COLO668 (cell line): ENCODE measurements around the gene MICAL3.

Source experiments
- DNase-seq: peaks from one replicate; lab custom pipeline; 2025; ENCODE audit not compliant: unreplicated experiment; lab: John Stamatoyannopoulos, UW

The MICAL3 gene

DNA sequence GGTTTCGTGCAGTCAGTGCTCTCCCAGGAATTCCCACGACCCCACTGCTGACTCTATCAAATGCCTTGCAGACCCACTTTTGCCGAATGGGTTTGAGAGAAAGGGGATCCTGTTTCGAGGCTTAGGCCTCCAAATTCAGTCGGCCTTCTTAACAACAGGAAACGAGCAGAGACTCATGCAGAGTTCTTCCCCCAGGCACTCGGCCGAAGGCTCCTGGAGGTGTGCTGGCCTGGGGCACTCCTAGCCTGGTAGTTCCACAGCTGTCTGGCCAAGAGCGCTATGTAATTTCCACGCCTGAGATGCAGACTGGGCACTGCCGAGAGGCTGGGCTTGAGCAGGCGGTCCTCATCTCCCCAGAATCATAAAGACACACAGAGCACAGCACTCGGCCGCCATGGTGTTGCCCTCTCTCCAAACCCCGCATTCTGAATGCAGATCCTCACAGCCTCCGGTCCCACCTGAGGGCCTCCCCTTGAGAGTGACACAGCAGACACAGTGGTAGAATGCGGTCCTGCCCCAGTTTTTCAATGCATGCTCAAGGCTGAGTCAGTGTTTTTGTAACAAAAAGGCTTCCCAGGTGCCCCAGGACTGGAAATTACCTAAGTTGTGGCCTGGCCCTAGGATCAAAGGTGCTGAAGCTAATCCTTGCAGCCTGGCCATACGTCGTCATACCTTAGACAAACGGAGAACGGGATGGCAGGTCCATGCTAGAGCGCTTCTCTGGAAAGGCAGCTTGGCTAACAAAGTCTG lies 219.9 kb downstream of the MICAL3 start:
- DNase-seq = no peak

DNA sequence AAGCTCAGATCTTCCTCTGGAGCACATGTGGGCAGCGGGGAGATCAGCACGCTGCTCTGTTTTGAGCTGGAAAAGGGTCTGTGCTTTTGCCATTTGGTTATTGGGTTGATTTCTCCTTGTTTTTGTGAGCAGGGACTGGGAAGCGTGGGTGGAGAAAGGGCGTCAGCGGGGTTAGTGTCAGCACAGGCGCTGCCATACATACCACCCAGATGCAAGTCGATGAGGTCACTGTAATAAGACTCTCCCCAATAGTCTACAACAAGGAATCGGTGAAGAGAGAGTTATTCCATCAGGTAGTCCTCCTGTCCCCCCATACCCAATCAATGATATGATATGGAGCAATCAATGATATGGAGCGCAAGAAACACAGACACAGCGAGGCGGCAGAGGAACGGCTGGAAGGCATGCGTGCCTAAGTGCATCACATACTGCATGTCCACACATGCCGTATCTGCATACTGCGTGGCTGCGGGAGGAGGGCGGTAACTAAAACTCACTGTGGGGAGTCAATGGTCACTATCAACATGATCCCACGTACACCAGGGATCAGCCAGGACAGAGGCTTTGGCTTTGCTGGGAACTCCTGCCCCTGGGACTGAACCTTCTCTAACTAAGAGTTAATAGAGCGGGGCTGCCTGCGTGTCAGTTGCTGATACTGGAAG lies 220.6 kb downstream of the MICAL3 start:
- DNase-seq = no peak

DNA sequence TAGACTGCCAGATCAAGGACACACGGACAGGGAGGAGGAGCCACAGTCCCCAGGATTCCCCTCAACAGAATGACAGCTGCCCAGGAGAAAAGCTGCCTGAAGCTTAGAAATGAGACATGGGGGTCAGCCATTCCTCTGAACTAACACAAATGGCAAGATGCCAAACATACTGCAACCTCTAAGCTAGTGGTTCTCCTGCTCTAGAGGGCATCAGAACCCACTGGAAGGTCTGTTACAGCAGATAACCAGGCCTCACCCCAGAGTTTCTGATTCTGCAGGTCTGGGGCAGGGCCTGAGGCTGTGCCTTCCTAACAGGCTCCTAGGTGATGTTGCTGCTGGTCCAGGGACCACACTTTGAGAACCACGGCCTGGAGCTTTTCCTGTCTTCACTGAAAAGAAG lies 221.5 kb downstream of the MICAL3 start:
- no peak for DNase-seq

DNA sequence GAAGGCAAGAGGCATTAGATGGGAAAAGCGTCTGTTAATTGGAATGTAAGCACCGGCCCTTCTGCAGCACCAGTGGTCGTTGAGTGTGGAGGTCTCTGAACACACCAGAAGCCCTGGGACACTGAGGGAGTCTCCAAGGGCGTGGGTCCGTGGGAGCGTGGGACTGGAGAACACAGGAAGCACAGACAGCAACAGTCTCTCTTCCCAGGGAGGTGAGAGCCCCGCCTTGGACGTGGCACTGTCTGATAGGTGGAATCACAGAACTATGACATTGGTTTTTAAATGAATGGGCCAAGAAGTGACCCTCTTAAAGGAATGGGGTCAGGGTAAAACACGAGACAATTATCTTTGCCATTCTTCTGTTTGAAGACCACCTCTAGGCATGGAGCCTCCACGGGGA lies 221.9 kb downstream of the MICAL3 start:
- no peak for DNase-seq

DNA sequence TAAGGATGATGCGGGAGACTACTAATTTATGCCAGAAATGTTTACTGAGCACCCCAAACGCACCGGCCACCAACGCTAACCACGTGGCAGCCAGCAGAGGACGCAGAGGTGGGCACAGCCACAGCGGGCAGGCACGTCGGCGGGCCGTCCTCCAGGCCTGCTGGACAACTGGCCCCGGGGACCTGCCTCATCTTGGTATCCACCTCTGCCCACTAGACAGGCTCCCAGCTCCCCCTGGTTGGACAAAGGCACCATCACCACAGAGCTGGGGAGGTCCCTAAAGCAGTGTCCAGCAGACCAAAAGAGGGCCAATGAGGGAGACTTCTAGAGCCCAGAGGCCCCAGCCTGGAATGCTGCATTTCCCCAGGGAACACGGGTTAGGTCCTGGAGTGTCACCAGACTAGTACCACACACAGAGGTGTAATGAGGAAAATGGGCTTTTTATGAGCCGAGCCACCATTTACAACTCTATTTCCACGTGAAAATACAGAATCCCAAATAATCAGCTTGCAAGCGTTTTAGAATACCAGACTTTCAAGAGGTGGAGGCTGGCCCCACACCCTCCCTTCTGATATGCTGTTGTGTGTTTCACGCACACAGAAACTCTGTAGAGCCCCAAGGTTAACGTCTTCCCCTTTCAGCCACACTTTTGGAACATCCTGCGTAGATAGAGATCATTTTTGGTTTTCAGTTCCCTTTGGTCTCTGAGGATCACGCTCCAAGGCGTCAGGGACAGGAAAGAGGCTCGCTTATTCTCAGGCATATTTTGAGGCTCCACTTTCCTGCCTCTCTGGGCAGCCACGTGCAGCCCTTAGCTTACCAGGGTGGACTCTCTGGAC lies 226.4 kb downstream of the MICAL3 start:
- no peak for DNase-seq

DNA sequence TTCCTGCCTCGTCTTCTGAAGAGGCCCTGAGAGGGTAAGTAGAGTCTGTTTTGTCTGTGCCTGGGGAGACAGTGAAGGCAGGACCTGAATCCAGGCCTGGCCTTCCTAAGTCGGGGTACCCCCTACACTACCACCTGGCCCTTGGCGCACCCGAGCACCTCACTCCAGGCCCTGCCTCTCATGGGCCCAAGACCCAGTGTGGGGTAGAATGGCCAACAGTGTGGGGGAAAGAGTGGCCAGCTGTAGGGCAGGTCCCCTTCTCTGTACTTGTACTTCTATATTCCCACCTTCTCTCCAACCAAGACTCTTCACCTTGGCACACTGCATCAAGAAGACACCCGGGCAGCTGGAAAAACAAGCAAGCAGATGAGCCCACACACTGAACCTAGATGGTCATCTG lies 227.7 kb downstream of the MICAL3 start:
- DNase-seq = no peak

DNA sequence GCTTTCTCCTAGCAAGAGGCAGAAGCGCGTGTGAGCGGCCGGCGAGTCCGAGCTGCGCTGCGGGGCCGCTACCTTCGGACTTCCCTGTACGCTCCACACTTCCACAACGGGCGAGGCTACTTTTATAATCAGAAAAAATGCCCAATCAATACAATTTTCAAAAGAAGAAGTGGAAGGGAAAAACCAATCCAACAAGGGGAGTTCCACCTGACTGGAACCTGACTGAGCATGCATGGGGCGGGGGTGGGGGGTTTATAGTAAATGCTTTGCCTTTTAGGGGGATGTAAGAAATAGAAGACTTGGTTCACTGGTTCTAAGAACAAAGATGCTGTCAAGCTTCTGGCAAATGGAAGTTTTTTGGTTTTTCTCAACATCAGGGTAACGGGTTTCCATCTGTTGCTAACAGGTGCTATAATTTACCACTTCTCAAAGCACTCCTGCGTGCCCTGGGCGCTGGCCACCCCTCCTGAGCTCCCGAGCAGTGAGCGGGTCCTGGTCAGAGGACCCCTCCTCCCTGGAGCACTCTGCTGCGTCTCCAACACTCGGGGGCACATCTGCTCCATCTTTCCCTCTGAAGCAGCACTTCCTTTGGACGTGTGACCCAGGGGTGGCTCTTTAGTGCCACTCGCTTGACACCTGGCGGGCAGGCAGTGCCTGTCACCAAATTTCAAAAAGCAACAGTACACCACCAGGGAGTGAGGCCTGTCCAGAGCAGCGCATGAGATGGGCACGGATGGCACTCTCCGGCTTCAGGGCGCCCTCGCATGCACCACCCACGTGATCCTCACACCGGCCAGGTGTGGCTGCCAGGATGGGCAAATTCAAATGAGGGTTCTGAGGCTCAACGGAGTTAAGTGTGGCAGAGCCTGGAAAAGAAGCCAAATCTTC lies 228.5 kb downstream of the MICAL3 start:
- DNase-seq = no peak

DNA sequence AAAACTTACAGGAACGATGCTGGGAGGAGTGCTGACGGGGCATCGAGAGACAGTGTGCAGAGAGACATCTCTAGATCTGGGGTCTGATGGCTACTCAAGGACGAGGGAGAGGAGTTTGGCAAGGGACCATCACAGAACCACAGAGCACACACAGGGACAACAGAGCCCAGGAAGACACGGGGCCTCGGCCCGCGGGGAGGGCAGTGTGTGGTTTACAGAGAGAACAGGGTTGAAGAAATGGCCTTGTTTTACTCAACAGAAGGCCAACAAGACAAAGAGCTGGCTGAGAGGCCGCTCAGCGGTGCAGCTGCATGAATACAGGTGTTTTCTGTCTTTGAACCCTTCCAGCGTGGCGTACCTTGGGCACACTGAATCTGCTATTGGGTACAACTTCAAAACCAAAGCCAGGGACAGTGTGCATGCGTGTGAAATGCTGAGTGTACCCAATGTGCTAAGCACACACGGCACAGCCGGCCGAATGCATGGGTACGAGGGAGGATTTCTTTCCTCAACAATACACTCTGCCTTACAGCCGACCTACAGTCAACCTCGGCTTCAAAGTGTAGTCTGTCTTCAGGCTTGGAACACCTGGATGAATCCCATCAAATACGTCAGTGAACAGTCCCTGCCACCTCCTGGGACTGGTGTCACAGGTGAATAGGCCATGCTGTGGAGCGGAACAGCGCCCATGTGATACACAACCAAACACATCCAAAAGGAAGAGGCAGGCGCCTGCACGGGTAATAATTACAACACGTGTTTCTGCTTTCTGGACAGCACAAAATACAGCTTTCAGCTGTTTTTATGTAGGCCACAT lies 229.4 kb downstream of the MICAL3 start:
- DNase-seq = no peak

DNA sequence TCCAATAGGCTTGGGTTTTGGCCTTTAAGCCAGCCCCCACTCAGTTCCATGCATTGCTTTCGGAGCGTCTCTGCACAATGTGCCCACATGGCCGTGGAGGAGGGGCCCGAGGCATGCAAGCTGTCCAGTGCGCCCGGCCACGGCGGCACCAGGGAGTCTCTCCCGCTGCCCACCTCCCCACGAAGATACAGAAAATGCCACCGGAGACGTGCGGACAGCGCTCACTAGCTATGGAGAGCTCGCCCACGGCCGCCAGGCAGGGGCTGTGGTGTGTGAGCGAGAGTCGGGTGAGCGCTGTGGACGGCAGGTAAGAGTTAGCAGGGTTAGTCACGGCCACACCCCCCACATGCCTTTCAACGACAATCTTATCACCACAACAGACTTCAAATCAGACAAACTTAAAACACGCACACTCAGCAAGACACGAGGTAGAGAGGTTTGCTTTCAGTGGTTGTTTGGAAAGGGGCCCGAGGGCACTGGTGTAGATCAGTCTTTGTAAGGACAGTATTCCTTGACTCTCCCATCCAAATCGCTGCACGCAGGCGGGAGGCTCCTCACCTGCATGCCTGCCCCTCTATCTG lies 231.4 kb downstream of the MICAL3 start:
- no peak for DNase-seq

DNA sequence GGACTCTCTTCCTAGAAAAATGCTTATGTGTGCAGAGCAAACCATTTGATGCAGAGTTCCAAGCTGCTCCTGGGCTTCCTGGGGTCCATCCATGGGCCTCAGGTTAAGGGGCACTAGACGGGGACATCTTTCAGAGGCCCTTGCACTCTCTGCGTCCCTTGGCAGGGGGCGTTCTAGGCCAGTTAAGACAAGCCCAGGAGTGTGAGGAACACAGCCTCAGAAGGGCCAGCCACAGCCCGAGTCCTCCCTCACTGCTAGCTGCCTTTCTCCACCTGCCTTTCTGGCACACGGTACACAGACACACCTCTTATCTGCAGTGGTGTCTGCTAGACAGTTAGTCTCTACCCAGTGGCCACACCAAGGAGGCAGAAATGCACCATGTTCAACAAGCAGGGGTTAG lies 232.1 kb downstream of the MICAL3 start:
- peak; percentile 12 for DNase-seq

DNA sequence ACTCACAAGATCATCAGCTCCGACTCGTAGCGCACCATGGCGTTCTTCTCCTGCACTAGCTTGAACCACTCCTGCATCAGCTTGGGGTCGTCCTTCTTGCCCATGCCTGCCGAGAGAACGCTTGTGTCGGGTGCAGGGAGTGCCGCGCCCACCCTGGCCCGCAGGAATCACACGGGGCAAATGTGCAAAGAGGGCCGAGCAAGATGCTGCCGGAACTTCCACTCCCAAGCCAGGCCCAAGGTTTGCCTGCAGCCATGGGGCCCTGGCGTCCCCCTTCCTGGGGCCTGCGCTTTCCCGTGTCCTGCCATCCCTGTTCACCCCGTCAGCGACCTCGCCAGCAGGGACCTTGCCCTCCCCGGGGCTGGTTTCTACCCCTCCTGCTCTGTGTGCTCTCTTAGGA lies 233.2 kb downstream of the MICAL3 start:
- DNase-seq = no peak

DNA sequence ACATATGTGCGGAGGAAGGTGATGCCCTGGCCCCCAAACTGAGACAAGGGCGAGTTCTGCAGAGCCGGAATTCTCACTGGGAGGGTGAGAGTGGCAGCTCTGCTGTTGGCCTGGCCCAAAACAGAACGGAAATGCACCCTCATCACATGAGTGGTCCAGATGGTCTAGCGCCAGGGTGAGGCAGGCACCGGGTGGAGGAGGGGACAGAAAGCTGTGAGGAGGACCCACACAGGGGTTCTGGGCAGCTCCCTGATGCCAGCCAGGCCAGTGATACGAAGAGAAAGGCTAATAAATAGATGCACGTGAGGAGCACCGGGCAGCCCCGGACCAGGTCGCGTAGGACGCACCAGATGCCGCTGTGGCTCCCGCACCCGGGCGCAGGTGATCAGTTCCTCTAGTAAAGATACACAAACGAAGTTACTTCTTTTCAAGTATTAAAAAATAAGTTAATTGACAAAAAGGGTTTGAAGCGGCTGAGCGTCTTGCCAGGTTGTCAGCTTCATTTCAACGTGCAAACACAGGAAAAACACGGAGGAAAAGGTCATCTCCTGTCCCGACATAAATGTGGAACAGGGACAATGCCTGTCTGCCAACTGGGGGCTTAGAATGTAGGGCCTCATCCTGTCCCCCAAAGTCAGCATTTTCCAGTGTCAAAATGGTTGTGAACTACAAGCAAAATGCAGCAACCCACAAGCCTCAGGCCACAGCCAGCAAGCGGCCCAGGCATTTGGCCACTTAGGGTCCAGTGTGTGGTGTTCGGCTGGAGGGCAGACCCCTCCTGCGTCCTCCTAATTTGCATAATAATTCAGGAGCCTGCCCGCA lies 234.8 kb downstream of the MICAL3 start:
- DNase-seq = no peak

DNA sequence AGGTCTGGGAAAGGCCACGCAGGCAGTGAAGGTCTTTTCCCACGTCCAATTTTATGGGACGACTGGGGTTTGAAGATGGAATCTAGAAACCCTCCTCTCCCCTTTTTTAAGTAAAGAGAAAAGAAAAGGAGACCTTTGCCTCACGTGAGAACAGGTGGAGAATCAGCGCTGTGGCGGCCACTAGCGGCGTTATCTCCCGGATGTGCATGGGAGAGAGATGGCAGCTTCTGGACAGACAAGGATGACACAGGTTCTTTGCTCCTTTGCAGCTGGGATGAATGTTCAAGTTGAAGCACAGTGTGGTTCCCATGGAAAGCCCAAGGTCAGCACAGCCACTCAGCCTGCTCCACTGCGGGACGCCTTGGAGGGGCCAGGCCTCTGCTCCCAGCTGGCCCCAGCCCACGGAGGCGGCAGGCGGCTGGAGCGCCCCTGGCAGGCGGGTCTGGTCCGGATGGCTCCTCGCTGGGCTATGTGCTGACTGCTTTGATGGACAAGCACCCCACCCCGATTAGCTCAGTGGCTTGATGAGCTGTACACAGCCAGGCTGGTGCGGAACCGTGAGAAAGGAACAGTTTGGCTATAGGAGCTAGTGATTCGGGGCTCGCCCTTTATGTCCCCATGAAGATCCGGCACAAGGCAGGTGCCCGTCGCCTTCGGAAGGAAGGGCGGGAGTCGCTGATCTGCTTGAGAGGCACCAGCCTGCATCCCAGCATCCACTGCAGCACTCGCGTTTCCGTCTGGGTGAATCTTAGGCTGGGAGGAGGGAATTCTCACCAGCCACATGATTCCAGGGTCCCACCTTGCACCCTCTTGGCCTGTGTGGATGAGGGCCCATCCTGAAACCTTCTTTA lies 235.6 kb downstream of the MICAL3 start:
- DNase-seq = no peak

DNA sequence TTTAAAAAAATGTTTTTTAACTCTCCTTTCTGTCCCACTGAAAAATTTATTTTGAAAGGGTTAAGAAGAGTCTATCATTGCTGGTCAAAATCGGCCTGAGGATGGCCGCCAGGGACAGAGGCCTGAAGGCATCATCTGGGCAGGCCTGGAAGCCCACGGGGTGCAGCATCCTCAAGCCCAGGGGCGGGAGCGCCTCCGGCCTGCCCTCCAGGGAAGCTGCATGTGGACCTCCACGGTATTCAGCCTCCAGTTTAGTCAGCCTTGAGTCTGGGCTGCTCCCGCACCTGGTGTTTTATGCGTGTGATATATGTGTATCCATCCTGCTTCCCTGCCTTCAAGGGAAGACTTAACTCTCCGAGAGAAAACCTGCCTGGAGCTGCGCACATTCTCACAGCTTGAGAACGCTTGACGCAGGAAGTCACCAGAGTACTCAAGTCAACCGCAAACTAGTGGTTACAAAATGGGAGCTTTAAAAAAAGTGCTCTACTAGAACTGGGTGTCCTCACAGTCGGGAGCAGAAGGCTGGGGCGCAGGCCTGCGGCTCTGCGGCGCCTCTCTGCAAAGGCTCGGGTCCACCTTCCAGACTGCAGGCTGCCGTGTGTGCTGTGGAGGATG lies 236.5 kb downstream of the MICAL3 start:
- no peak for DNase-seq

DNA sequence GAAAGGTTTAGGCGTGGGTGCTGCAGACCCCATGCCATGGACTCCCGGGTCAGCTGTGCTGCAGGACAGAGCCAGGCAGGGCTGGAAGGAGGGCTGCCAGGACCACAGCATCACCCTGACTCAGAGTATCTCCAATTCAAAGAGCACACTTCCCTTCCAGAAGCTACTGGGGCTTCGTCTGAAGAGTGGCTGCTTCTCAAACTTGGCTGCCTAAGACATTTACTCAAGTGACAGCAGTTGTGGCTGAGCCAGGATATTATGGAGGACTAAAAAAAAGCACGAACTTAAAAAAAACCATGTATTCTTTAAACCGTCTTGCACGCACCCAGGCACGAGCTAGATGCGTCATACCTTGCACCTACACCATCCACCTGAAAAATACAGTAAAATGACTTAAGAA lies 237.1 kb downstream of the MICAL3 start:
- no peak for DNase-seq

DNA sequence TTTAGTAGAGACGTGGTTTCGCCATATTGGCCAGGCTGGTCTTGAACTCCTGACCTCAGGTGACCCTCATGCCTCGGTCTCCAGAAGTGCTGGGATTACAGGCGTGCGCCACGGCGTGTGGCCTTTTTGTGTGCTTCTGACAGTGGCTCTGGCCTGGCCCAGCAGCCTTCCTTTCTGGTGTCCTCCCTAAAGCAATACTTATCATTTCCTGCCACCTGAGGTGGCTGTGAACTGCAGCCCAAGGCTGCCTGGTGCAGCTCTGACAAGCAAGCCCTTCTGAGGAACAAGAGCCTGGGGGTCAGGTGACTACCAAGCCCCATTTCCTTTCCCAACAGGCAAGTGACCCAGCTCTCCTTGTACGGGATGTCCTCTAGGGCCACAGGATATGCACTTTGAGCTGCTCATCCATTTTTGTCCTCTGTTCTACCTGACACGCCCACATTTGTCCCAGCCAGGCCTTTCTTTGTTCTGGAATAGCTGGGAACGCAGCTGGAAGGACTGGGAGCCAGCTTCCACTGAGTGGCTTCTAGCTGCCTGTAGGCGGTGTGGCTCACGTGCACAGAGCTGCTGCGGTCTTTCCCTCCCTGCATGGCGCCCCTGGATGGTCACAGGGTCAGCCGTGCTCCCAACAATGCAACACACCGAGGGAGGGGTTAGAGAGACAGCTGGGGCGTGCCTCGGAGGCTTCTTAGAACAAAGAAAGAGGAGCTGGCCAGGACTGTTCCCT lies 237.8 kb downstream of the MICAL3 start:
- DNase-seq = peak; percentile 16
